ENCODE data around the gene ZNF831. TPM values are rescaled to one million over a fixed set of nuclear protein-coding genes. Genes with fewer than 3 reads are reported as not detected.

ZNF831 gene
- total RNA-seq, 1 experiment from 2014 or later = 0.15 TPM

- no peak overlapping the region for H2AFZ ChIP-seq (ENCODE audit: low read depth, low read length, poor library complexity, severe bottlenecking)
- intact Hi-C loops (cut with micrococcal nuclease) = no loop called here
- TF ChIP-seq SP1 (IDR thresholded peaks at IDR 0.05; ENCODE audit: low read depth) (no peak), ZBTB33 (IDR thresholded peaks at IDR 0.05; ENCODE audit: extremely low read depth, insufficient replicate concordance, low read length) (no peak), POLR2A (IDR thresholded peaks at IDR 0.05; ENCODE audit: borderline replicate concordance, extremely low read depth, insufficient read depth, insufficient read length) (no peak), MAX (IDR thresholded peaks at IDR 0.05) (no peak), ZNF274 (IDR thresholded peaks at IDR 0.05; ENCODE audit: low read depth, low read length) (no peak), CTCF (IDR thresholded peaks at IDR 0.05 in 2 of 3, conservative IDR thresholded peaks at IDR 0.05 in 1 of 3; ENCODE audit: borderline replicate concordance in 1 of 3, insufficient read depth in 1 of 3, low read depth in 2 of 3, low read length in 2 of 3) (no peak), EZH2phosphoT487 (IDR thresholded peaks at IDR 0.05; ENCODE audit: borderline replicate concordance) (no peak), CEBPB (IDR thresholded peaks at IDR 0.05; ENCODE audit: low read depth) (no peak)
- no peaks in the 10 kb centered on the region for H3K4me1 ChIP-seq (ENCODE audit: control insufficient read depth in 1 of 2, insufficient read depth in 2 of 2, low read length in 2 of 2)
- H3K9ac ChIP-seq (ENCODE audit: low read length) = no peak overlapping the region
- ATAC-seq (no peak), DNase-seq (ENCODE audit: low read depth, low spot score) (no peak)
- ChIA-PET RAD21 (ENCODE audit: low non-redundant PET in 1 of 2, low total read pairs in 2 of 2, uncharacterized antibody in 2 of 2, unreplicated experiment in 2 of 2) (no interaction called here), CTCF (no interaction called here), POLR2A (no interaction called here)
- H3K27ac ChIP-seq (ENCODE audit: low read depth, low read length) = no peak overlapping the region
- BruUV-seq (replicated peaks) = no TSS peak
- H3K9me3 ChIP-seq (ENCODE audit: control insufficient read depth in 1 of 2, insufficient read depth in 1 of 2, low read depth in 1 of 2, low read length in 2 of 2) = no peaks in the 10 kb centered on the region
- no peak overlapping the region for H3K4me3 ChIP-seq (replicated peaks in 1 of 2; ENCODE audit: low read depth in 1 of 2, low read length in 2 of 2)
- H3K9me2 ChIP-seq (ENCODE audit: insufficient read depth) = no peaks in the 10 kb centered on the region
- no peaks in the 10 kb centered on the region for H3K79me2 ChIP-seq (ENCODE audit: insufficient read depth, low read length)
- H3K27me3 ChIP-seq (ENCODE audit: insufficient read depth, low read length) = peaks cover 29% of the 10 kb centered on the region; the same call in 1 of the 2 replicates
- no peaks in the 10 kb centered on the region for H4K20me1 ChIP-seq (ENCODE audit: insufficient read depth)
- no peaks in the 10 kb centered on the region for H3K36me3 ChIP-seq (ENCODE audit: control insufficient read depth in 1 of 2, insufficient read depth in 2 of 2, low read length in 2 of 2)
- no peak overlapping the region for H3K4me2 ChIP-seq (ENCODE audit: low read length)
Observed at GRCh38 chr20:59291740-59292383, 128.2 kb downstream of the ZNF831 start.
